ENCODE measurements around the gene PCGF3.

The PCGF3 gene

DNA sequence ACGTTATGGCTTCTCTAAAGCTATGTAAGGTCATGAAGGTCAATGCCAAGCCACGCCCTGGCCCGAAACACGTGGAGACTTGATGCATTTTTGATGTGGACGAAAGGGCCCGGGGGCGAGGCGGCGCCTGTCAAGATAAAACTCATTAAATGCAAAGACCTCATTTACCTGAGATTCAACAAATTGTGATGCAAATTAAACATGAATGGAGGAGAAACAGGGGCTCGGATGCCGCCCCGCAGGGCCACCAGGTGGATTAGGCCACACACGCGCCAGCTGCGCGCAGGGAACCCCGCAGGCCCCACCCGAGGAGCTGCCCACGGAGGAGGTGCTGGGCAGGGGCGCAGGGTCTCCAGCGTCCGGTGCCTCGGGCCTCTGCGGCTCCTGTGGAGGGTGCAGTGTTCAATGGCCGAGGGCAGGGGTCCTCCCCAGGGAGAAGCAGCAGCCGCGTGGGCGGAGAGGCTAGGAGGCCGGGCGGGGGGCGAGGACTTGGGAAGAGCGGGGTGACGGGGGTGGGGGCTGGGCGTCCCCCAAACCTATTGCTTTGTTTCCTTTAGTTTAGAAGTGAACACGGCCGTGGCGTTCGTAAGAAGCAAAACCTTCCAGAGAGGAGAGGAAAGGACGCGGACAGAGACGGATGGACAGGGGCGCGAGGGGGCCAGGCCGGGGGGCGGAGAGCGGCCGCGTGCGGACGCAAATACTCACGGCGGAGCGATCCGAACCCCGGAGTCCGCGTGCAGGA lies 79.9 kb downstream of the PCGF3 start:
- no peak for DNase-seq

DNA sequence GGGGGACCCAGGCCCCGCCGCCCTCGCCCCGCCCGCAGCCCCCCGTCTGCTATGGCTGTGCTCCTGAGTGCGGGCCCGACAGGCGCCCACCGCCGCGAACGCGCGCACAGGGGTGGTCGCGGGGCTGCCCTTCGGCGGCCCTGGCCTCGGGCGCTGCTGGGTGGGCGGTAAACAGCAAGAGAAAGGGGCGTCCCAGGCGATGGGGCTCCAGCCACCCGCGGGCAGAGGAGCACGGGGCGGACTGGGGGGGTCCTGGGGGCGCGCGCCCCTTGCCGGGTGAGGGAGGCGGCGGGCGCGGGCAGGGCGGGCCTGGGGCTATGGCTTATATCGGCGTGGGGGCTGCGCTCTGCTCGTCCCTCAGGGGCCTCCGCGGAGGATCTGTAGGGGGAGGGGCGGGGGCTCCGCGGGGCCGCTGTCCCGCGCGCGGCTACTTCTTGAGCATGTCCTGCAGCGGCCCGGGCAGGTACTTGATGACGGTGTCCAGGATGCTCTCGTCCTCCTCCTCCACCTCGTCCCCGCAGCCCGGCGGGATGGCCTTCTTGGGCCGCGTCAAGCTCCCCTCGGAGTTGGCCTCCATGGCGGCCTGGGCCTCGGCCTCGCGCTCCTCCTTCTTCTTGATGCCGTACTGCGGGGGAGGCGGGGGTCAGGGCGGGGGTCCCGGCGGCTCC lies 80.6 kb downstream of the PCGF3 start:
- no peak for DNase-seq

DNA sequence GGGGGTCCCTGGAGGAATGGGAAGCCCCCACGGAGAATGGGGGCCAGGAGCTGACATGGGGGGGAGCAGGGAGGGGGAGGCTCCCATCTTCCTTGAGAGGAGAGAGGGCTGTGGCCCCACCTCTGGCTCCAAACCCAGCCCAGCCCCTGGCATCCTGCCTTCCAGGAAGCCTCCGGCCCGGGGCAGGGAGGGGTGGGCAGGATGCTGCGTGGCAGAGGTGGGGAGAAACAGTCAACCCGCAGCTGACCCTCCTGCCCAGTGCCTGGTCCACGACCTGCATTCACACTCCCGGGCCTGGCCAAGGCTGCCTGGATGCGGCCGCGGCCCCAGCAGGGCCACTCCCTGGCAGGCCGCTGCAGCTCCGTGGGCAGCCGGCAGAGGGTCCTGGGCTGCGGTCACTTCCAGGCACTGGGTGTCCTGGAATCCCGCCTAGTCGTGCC lies 81.2 kb downstream of the PCGF3 start:
- no peak for DNase-seq

DNA sequence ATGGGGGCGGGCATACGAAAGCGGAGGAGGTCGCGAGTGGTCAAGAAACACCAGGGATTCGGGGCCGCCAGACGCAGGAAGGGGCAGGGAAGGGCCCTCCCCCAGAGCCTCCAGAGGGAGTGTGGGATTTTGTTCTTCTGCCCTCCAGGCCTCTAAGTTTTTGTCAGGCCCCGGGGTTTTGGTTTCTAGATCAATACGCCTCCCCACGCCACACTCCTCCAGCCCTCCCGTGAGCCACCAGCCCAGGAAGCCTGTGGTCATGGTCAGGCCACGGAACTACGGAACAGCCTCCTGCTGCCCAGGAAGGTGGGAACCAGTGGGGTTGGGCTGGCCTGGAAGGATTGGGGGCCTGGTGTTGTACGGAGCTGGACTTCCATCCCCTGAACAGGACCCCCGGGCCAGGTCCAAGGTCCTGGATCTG lies 81.9 kb downstream of the PCGF3 start:
- no peak for DNase-seq

DNA sequence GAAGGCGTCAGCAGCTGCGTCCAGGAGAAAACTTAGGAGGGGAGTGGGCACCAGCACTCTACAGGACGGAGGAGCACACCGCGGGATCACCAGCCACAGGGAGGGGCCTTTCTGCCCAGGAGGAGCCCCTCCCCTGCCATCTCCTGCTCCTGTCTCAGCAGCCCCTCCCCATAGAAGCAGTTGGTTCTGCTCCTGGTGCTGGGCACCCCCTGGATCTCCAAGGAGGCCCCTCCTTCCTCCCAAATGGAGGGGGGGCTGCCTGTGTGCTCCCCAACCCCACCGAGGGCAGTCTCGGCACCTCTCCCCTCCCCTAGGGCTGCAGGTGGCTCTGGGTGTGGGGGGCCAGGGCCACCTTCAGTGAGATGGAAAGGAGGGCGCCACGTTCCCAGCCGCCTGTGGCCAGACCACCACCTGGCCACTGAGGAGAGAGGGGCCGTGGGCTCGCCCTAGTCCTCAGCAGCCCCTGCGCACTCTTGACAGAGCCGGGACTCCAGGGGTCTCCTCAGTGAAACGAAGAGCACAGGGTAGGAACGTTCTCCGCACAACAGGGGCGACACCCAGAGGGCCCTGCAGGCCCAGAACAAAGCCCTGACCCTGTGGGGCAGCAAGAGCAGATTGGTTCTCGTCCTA lies 82.5 kb downstream of the PCGF3 start:
- no peak for DNase-seq

DNA sequence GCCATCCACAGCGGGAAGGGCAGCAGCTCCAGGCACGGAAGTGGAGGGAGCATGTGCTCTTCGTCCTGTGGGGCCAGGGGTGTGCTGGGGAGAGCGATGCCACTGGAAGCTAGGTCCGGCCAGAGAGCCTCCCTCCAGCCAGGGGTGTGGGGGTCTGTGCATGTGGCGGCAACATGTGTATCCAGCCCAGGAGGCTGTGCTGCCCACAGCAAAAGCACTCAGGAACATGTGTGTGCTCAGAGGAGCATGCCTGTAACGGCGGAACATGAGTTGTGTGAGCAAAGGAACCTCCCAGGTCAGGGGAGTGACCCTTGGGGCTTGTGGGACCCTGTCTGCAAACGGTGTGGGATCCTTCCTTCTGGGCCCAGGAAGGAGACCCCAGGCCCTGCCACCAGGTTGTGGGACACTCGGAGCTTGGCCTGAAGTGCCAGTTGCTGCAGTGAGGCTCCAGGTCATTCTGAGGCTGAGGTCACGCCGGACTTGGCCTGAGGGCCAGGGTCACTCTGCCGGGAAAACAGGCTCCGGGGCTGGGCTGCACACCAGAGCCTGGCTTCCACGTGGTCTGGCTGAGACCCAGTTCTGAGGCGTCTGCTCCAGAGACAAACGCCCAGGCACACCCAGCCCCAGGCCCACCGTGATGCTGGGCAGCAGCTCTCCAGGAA lies 83.1 kb downstream of the PCGF3 start:
- no peak for DNase-seq

DNA sequence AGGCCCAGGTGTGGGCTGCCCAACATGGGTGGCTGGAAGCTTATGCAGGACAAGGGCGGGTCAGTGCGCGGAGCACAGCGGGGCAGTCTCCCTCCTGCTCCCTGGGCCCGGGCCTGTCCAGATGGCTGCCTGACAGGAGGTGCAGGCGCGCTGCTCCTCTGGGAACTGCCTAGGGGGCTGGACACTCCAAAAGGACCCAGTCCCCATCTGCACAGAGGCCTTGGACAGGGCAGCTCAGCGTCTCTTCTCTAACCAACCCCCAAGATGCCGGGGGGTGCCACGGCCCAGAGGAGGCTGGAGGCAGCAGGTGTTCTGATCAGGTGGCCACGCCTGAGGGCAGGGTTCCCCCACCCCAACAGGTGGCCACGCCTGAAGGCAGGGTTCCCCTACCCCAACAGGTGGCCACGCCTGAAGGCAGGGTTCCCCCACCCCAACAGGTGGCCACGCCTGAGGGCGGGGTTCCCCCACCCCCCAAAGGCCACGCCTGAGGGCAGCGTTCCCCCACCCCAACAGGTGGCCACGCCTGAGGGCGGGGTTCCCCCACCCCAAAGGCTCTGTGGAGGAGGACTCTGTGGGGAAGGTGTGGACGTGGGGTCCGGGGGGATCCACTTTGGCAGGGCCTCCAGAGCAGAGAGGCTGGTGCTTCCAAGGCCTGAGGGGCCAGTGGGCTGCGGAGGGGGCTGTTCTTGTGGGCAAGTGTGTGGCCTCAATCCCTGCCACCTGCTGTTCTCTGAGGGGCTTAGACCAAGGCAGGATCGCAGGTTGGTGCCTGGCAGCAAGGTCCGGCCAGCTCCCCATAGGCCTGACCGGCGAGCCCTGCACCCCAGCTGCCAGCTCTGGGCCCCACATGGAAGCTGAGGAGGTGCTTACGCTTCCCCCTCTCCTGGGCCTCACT lies 84.2 kb downstream of the PCGF3 start:
- no peak for DNase-seq

DNA sequence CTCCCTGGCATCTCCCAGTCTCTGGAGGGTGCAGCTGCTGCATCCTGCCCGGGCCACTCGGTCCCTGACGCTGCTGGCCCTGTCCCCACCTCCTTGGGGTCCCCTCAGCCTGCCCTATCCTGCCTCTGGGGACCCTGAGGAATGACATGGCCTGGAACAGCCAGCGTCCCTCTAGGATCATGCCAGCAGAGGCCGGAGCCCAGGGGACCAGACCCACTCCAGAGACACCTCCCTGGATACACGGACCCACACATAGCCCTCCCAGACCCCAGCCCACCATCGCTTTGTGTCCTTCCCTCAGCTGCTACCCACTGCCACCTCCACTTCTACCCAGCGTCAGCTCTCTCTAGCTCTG lies 84.8 kb downstream of the PCGF3 start:
- no peak for DNase-seq

DNA sequence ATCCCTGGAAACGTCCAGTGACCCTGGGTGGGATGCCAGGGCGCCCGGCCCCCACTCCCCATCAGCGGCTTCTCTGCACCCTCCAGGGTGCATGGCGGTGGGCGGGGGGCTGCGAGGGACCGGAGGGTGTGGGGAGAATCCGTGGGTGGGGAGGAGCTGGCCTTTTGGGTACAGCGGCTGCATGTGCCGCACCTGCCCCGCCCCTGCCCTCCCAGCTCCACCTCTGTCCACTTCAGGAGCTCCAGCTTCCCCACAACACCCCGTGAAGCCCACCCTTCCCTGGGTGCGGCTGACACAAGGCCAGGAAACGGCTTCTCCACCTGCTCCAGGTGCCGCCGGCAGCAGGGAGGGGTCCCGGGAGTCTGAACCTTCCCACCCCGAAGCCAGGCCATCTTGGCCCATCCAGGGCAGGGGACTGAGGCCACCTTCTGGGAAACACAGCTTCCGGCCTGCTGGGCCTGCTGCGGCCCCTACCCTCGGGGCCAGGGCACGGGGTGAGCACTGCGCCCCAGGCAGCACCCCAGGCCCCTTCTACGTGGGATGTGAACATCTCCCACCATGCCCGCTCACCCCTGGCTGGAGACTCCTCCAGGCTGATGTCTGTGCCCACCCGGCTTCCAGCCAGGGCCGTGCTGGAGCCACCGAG lies 85.7 kb downstream of the PCGF3 start:
- DNase-seq, result no peak

DNA sequence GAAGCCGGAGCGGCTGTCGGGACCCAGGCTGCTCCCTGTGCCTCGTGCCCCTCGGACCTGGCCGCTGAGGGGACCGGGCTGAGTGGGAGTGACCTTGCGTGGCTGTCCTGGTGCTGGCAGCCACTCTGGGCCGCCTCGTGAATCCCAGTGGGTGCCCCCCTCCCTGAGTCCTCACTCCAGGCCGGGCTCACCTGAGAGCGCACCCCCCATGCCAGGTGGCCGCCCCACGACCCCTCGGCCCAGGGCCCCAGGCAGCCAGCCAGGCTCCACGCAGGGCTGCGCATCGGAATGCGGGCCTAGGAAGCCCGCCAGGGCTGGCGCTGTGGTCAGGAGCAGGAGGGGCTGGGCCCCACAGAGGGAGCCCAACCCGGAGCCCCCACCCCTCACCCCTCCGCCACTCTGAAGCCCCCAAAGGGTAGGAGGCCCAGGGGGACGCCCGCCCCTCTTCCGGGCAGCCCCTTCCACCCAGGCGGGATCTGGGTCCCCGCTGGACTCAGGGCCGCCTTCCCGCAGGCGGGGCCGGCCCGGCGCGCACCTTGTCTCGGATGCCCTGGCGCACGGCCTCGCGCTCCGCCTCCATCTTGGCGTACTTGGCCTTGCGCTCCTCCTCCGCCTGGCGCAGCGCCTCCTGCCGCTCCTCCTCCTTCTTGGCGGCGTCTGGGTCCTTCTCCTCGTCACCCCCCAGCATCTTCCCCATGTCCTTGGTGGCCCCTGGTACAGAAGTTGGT lies 86.4 kb downstream of the PCGF3 start:
- no peak for DNase-seq

DNA sequence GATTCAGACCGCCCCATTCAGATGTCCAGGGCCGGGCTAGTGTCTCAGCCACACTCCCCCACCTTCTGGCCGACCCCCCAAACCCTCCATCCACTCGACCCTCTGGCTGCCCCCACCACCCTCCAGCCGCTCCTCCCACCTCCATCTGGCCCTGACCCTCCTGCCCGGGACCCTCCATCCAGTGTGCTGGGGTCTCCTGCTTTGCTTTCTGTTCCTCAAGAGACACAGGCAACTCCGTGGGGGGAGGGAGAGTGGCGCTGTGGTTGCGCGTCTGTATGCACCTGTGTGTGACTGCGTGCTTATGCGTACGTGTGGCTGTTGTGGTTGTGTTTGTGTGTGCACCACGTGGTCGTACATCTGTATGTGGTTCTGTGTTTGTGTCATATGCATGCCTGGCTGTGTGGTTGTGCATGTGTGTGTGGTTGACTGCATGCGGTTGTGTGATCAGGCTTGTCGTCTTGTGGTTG lies 87.0 kb downstream of the PCGF3 start:
- no peak for DNase-seq

DNA sequence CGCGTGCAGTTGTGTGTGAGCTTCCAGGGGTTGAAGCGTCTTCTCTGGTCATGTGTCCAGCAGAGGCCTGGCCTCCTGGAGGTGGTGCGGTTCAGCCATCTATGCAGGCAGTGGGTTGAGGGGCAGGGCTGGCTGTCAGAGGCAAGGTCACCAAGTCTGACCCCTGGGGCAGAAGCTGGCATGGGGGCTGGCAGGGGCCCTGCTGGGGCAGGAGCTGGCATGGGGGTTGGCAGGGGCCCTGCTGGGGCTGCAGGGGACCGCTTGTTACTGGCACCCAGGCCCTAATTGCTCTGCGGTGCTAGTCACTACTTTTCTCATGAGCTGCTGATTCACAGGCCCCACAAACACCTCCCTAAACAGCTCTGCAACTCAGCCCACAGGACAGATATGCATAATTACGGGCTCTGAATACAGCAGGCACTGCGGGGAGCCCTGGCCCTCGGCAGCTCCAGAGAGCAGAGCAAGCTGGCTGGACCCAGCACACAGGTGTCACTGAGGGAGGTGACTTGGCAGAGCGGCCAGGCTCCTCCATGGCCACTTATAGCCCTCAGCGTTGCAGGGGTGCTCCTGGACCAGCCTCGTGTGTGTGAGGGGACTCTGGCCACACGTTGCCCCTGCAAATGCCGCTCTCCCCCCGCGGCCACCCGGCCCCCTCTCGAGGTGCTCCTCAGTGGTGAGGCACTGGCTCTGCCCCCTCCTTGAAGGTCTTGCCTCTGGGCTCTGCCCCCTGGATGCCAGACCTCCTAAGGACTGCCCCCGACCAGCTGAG lies 87.6 kb downstream of the PCGF3 start:
- no peak for DNase-seq

DNA sequence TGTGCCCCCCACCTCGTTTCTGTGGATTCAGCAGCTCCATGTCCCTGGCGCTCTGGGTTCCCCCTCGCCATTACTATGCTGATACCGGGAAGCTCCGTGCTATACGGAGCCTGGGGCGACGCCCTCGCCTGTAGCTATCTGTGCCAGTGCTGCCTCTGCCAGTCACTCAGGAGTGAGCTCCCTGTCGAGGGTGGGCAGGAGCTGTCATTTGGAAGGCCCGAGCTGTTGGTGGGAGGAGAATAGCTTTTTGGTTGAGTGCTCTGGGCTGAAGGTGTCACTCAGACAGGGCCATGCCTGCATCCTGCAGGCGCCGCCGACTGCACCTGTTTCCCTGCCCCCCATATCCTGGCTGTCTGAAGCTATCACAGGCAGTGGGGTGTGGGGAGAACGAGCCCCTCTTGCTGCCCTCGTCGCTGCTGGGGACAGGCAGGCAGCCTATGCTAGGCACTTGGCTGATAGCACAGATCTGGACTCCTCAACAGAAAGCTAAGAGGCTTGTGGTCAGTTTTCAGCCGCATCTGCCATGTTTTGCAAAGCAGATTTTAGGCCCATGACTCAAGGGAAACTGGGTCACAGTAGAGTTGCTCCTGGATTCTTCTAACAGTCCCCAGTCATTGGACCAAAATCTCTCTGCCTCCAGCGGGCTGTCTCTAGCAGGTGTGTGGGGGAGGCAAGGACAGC lies 88.4 kb downstream of the PCGF3 start:
- DNase-seq, result no peak

DNA sequence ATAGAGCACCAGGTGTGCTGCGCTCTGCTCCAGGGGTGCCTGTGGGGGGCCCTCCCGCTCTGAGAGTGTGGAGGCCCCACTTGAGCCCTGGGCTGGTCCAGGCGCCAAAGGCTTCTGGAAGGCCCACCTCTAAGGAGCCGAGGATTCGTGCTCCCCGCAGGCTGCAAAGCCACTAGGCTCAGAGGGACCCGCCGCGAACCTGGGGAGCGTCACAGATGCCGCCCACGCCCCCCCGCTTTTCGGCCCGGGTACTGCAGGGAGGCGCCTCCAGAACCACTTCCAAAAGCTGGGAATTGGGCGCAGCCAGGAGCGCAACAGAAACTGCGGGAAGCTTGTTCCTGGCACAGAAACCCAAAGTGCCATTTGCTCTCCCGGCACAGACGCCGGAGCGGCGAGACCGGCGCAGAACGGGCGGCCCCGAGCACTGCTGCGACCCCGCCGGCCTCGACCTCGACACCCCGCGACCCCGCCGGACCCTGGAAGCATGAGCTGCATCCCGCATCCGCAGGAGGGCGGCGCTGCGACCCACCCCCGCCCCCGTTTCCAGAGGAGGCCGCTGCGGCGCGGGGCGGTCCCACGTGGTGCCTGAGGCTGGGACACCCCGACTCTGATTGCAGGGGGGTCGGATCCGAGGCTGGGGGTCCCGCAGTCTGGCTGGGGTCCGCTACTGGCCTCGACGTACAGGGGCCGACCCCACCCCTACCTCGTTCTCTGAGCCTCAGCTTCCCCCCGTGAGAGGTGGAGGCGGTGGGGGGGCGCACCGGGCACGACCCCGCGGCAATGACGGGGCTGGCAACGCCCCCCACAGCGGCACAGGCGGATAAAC lies 89.5 kb downstream of the PCGF3 start:
- no peak for DNase-seq

DNA sequence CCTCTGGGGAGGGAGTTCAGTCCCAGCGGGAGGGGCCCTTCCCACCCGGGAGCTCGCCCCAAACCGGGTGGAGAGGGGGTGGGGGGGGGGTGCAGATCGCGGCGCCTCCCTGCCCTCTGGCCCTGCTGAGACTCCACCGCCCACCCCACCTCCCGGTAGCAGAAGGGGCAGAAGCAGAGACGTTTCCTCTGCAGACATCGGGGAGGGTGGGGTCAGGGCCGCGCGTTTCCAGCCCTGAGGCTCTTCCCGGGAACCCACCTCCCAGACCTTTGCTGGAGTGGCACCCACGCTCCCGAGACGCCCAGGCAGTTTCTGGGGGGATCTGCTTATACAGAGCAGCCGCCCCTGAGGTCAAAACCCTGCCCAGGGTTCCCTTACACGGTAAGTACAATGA lies 90.1 kb downstream of the PCGF3 start:
- DNase-seq, result no peak

DNA sequence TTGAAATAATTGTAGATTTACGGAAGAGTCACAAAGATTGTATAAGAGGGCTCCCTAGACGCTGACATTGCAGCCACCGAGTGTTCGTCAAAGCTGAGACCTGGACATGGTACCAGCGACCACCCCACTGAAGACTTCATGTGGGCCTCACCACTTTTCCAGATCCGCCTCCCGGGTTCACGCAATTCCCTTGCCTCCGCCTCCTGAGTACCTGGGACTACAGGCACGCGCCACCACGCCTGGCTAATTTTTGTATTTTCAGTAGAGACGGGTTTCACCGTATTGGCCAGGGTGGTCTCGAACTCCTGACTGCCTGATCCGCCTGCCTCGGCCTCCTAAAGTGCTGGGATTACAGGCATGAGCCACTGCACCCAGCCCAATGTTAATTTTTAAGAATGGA lies 90.6 kb downstream of the PCGF3 start:
- no peak for DNase-seq

DNA sequence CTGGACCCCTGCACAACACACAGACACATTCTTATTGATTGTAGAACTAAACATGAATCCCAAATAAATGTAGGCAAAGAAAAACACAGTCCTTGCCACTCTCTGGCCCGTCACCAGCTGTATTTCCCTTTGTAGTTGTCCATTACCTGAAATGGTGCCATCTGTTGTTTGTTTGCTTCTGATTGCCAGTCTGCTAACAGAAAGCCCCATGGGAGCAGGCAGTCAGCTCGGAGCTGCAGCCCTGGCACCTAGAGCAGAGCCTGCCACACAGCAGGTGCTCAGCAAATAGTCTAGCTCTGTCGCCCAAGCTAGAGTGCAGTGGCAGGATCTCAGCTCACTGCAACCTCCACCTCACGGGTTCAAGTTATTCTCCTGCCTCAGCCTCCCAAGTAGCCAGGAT lies 91.4 kb downstream of the PCGF3 start:
- DNase-seq, result no peak

DNA sequence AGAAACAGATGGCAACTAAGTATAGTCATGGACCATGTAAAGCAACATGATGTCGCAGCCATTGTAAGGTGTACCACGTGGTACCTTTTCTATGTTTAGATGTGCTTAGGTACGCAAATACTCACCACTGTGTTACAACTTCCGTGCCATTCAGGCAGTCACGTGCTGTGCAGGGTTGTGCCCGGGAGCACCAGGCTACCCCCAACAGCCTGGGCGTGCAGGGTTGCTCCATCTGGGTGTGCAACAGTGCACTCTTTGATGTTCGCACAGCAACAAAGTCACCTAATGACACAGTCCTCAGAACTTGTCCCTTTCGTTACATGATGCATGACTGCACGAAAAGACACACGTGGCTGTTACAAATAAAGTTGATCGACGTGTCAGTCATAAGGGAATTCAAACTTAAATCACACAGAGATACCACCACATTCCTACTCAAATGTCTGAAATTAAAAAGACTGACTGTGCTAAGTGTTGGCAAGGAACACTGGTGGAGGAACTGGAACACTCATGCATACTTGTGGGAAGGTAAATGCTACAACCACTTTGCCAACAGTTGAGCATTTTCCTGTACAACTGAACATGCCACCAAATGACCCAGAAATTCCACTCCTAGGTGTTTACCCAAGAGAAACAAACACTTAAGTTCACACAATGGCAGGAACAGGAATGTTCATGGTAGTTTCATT lies 95.9 kb downstream of the PCGF3 start:
- no peak for DNase-seq
